Measurements from ENCODE around the gene NGEF.
"Not testable (repeated sequence)": the region's sequence is repeated elsewhere in the genome, so short reads cannot be mapped to it uniquely, and the experiment has no call there.

NGEF gene

DNA sequence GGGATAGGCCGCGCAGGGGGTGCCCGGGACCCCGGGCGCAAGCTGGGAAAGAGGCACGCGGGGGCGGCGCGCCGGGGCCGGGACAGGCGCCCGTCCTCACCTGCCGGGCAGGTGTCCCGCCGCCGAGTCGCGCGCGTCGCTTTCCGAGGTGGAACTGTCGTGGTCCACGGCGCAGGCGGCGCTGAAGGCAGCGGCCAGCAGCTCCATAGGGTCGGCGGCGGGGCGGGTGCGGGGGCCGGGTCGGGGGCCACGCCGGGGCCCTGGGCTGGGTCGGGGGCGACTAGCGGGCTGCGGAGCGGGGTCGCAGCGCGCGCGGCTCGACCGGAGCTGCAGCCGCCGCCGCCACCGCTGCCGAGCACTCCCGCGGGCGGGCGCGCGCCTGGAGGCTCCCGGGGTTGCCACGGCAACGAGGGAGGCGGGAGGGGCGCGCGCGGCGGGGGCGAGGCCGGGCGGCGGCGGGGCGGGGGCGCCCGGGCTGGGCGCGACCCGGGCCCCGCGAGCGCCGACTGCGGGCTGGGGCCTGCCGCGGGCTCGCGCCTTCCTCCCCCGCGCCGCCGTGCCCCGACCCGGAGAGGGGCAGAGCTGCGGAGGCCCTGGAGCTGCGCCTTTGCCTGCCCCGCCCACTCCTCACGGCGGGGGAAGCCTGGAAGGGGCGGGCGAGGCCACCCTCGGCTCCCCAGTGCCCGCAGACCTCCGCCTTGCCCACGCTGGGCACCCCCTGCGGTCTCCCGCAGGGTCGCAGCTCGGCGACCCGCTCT is 85.1 kb downstream of the NGEF start:
- peak; percentile 30 for DNase-seq (ENCODE audit: low spot score)

DNA sequence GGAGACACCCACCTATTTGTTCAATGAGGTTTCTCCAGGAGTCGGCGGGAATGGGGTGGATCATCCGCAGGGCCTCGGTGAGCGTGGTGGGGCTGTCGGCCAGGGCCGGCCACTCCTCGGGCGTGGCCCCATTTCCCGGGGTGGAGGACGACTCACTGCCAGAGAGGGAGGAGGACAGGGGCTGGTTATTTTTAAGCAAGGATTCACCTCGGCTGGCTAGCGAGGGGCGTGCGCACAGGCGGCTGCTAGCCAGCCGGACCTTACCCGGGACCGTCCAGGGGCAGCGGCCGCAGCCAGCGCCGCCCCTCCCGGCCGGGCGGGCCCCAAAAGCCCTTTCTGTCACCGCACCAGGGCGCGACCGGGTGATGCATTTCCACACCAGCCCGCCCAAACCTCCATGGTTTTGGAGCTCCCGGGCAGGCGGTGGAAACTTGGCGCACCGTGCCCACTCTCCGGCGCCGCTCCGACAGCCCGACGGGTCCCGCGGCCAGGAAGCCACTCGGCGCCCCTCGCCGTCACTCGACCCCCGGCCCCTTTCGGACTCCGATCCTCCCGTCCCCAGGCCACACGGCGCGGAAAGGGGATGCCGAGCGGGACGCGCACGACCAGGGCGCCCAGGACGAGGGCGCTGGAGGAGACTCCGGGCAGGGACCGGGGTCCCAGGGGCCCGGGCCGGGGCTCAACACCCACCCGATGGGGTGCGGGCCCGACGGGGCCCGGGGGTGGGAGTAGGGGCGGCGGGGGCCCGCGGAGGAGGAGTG is 85.8 kb downstream of the NGEF start:
- no peak for DNase-seq (ENCODE audit: low spot score)

DNA sequence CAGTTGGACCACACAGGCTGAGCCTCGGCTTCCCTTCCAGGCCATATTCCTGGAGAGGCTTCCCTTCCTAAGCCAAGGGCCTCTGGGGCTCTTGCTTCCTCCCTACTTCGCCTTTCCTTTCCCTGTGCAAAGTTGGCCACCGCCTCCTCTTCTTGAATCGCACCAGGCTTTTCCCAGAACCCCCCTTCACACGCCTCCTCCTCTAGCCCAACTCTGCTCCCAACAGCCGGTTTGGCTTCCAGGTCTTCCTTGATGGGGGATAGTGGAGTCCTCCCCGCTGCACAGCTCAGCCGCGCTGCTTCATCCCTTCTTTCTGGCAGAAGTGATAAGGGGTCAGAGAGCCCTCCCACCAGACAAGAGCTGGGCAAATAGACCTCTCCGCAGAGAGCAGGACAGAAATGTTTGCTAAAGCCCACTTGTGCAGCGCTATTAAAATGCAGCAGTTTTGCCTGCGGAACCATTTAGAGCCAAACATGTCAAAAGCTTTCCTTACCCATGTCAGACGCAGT is 86.6 kb downstream of the NGEF start:
- DNase-seq (ENCODE audit: low spot score) = no peak

DNA sequence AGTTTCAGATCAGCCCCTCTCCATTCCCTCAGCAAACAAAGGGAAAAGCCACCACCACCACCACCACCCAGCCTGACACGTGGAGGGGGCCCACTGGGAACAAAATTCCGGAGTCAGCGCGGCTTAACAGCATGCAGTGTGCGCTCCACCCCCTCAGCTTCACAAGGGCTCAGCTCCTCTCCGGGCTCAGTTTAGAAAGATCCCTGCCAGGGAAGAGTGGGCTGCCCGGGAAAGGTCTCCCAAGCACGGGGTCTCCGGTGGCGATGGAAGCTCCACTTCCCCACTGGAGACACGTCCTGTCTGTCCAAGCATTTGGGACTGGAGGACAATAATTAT is 87.3 kb downstream of the NGEF start:
- no peak for DNase-seq (ENCODE audit: low spot score)

DNA sequence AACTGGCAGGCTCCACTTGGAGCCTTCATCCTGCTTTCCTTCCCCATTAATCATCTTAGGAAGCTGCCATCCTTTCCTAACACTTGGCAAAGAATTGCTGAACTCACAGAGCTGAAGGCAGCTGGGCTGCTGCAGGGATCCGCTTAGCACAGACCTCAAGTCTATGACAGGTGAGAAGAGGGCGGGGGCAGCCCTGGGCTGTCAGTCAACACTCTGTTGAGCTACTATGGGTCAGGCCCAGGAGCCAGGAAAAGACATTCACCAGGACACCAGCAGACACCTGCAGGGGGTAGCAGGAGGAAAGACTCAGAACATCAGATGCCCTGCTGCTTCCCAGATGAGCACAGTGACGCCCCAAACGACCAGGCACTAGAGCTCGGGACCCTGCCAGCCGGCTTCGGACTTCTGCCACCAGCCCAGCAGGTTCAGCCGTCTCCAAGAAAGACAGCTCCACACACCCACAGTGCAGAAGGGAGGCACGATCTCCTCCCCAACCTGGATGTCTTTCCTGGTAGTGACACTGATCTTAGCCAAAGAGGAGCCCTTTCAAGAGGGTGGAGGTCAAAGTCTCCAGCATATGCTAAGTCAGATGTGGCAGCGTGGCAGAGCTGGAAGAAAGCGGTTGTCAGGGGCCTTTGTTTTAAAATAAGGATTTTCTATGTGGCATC is 87.8 kb downstream of the NGEF start:
- DNase-seq (ENCODE audit: low spot score) = no peak

DNA sequence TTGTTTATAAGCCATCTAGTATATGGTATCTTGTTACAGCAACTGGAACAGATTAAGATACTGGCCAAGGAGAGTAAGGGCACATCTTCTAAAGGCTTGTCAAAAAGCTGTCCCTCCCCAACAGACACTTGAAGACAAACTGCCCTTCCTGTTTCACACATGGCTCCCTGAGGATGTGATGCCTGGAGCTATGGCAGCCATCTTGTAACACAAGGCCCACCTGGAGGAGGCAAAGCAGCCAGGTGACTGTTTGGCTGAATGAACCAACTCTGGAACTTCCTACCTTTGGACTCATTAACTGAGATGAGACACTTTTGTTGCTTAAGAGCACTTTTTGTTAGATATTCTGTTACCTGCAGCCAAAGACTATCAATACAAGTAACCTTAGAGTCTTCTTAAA is 88.6 kb downstream of the NGEF start:
- DNase-seq (ENCODE audit: low spot score) = no peak

DNA sequence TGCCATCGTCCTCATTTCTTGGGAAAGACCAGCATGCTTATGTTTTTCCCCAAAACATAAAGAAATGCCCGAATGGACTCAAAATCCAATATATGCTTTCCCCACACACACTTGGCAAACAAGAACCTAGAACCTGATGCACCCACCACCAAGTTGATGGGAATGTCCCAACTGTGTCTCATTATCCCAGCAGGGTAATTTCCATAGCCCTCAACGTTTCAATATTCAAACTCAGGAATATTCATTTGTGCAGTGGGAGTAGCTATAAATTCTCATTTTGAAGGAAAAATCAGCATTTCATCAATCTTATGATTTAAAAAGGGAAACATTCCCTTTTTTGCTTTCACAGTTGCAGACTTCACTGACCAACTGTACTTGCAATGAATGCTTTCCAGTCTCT is 92.3 kb downstream of the NGEF start:
- no peak for DNase-seq (ENCODE audit: low spot score)

DNA sequence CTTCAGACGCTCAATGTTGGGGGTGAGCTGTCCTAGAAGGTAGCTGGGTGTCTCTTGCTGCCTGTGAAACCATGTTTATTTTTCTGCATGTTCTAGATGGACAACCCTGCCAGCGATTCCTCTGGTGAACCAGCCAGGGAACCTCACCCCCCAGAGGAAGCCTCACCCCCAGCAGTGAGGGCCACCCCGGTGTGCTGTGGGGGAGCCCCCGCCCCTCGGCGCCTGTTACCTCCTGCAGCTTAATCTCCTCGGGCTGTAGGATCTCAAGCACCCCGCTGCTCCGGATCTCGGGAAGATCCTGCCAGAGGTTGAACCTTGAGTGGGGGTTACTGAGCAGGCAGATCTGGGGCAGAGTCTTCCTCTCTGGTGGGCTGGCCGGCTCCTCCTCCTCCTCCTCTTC is 93.0 kb downstream of the NGEF start:
- no peak for DNase-seq (ENCODE audit: low spot score)

DNA sequence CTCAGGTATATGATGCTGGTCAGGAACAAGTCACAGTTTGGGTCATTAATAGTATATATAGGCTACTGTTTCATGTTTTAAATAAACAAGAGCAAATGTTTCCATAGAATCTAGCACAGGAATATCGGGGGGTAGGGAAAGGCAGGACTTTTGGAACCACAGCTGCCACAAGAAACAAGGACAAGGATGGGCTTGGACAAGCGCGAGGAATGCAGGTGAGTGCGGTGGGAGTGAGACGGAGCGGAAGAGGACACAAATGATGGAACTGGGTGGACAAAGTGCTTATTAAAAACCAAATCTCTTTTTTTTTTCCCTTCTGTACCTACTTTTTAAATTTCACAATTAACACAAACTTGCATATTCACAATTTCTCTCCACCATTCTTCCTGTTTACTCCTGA is 93.9 kb downstream of the NGEF start:
- no peak for DNase-seq (ENCODE audit: low spot score)

DNA sequence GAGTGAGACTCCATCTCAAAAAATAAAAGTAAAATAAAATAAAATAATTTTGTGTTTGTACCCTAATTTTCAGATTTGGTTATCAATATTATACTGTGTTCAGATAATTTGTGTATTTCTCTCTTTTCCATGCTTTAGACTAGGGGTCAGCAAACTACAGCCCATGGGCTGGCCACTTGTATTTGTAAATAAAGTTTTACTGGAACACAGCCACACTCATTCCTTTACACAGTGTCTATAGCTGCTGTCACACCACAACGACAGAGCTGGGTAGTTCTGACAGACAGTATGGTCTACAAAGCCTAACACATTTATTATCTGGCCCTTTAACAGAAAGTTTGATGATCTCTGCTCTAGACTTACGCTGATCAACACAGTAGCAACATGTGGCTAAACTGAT is 99.2 kb downstream of the NGEF start:
- DNase-seq (ENCODE audit: low spot score) = no peak

DNA sequence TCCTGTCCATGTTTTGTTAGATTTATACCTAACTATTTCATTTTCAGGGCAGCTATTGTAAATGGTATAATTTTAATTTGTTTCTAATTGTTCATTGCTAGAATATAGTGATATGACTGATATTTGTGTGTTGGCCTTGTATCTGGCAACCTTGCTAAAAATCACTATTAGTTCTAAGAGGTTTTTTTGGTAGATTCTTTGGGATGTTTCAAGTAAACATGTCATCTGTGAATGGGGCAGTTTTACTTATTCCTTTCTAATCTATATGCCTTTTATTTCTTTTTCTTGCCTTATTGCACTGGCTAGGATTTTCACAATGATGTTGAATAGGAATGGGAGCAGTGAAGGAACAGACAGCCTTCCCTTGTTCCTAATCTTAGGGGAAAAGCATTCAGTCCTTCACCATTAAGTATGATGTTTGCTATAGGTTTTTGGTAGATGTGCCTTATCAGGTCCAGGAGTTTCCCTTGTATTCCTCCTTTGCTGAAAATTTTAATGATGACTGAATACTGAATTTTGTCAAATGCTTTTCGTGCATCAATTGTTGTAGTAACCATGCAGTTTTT is 101.3 kb downstream of the NGEF start:
- no peak for DNase-seq (ENCODE audit: low spot score)

DNA sequence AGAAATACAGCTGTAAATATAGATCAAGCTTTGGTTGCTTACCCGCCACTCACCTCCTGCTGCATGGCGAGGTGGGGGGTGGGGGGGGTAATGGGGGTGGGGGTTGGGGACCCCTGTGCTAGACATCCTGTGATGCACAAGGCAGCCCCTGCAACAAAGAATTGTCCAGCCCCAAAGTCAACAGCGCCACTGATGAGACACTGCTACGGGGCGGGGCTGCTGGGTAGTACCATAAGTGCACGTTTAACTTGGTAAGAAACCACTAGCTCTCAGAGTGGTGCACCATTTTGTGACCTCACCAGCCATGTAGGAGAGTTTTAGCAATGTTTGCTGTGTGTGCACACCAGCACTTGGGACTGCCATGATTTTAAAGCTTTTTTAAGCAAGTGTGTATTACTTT is 102.7 kb downstream of the NGEF start:
- DNase-seq (ENCODE audit: low spot score) = no peak

DNA sequence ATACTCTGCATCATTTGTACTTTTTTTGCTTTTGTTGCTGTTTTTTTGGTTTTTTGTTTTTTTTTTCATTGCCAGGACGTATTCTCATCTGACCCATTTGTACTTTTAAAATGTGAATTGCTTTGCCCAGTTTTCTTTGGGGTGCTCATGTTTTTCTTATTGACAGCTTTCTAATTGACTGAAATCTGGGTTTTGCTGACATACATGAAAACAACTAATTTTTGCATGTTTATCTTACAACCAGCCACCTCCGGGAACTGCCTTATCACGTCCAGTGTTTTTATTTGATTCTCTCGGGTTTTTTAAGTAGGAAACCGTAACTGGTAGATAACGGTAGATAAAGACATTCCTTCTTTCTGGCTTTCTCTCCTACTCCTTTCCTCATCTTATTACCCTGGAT is 104.4 kb downstream of the NGEF start:
- DNase-seq (ENCODE audit: low spot score) = no peak

DNA sequence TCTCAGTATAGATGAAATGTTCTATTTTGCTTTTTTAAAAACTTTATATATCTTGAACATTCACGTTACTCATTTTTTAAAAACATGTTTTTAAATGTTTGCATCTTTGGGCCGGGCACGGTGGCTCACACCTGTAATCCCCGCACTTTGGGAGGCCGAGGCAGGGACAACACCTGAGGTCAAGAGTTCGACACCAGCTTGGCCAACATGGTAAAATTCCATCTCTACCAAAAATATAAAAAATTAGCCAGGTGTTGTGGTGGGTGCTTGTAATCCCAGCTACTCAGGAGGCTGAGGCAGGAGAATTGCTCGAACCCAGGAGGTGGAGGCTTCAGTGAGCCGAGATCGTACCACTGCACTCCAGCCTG is 105.4 kb downstream of the NGEF start:
- DNase-seq (ENCODE audit: low spot score) = not testable (repeated sequence)

DNA sequence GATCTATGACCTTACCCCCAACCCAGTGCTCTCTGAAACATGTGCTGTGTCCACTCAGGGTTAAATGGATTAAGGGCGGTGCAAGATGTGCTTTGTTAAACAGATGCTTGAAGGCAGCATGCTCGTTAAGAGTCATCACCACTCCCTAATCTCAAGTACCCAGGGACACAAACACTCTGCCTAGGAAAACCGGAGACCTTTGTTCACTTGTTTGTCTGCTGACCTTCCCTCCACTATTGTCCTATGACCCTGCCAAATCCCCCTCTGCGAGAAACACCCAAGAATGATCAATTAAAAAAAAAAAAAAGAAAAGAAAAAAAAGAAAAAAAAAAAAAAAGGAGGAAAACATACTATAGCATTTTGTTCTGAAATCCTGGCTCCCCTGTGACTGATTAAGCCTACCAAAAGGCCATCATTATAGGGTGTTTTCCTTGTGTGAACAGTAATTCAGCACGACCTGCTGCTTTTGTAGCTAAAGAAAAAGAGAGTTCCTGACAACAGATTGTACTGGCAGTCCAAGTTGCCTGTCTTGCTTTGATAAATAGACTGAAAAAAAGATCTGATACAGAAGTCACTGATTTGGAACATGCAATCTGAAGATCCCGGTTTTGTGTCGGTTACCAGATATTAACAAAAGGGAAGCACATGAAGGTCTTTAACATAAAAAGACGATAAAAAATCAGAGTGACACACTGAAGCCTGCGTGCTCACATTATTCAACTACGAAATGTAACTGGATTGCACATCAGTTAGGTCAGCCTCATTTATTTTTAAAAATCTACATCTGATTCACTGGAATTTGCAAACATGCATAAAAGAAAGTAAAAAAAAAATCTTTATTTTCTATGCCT is 106.0 kb downstream of the NGEF start:
- DNase-seq (ENCODE audit: low spot score) = not testable (repeated sequence)

DNA sequence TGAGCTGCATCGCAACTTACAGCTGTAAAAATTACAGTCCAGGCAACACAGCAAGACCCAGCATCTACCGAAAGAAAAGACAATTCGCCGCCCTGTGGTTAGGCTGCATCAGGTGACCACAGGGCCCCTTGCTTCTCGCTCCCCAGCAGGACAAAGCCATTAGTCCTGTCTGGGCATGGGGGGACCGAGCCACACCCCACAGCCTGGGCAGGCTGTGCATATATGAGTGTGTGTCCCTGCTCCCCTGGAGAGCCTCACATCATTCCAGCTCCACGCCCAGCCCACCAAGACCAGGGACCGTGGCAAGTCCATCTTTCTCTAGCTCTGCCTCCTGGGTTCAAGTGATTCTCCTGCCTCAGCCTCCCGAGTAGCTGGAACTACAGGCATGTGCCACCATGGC is 109.1 kb downstream of the NGEF start:
- DNase-seq (ENCODE audit: low spot score) = no peak

DNA sequence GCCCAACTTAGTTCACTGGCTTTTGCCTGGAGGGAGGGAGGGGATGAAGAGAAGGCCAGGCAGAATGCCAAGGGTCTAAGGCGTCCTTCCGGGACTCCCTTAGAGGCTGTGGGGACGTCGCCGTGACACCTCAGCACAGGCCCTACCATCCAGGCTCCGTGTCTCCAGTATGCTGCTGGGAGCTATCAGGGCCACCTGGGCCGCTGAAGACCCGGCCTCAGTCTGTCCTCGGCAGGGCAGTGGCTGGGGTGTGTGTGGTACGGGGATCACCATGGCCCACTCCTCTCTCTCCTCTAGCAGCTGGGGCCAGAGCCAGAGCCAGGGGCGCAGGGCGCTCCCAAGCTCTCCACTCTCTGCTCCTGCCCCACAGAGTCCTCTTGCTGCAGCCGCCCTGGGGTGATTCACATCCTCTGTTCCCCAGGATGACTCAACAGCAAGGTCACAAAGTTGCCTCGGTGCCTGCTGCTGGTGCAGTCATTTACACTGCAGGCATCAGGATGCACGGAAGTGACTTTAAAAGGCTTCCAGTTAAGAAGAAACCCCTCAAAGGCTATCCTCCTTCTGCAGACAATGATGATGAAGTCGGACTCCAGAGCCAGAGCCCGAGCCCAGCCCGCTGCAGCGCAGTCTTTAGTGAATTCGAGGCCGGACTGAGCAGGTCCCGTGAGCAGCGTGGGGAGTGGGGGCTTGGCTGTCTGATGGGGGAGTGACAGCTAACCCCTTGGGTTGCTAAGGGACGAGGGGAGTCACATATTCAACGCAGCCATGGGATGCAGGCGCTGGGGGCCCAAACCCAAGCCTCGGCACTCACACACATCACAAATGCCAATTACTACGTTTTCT is 111.1 kb downstream of the NGEF start:
- DNase-seq (ENCODE audit: low spot score) = no peak

DNA sequence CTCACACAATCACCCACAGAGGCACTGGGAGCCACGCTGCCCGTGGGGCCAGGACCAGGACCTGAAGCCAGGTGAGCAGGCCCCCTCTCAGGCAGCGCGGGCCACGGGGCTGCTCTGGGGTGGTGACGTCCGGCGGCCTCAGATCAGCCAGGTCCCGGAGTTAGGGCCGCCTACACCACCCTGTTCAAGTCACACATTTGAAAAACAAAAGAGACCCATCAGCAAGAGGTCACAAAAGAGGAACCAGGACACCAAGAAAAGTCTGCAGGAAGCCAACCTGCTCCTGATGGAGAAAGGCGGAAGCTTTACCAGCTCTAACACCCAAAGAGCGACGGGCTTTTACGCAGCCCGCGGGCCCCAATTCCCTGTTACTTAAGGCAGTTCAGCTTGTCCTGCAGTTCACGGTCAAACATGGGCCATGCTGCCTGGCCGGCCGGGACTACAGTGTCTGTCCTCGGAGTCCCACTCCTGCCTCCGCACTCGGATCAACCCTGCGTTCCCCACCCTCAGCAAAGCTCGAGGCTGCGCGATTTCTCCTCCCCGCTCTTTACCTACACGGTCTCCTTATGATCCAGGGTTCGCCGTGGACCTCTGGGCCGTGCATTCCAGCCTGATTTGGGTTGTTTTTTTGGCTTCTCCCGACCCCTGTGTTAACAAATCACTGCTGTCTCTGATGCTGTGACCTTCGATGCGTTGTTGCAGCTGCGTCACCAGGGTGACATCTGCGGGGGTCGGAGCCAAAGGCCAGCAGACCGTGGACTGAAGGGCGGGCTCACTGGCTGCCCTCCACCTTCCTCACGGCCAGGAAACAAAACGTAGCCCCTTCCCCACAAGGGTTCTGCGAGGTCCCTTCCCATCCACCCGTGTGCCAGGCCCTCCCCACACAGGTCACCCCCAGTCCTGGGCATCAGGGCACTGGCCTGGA is 112.0 kb downstream of the NGEF start:
- DNase-seq (ENCODE audit: low spot score) = no peak

DNA sequence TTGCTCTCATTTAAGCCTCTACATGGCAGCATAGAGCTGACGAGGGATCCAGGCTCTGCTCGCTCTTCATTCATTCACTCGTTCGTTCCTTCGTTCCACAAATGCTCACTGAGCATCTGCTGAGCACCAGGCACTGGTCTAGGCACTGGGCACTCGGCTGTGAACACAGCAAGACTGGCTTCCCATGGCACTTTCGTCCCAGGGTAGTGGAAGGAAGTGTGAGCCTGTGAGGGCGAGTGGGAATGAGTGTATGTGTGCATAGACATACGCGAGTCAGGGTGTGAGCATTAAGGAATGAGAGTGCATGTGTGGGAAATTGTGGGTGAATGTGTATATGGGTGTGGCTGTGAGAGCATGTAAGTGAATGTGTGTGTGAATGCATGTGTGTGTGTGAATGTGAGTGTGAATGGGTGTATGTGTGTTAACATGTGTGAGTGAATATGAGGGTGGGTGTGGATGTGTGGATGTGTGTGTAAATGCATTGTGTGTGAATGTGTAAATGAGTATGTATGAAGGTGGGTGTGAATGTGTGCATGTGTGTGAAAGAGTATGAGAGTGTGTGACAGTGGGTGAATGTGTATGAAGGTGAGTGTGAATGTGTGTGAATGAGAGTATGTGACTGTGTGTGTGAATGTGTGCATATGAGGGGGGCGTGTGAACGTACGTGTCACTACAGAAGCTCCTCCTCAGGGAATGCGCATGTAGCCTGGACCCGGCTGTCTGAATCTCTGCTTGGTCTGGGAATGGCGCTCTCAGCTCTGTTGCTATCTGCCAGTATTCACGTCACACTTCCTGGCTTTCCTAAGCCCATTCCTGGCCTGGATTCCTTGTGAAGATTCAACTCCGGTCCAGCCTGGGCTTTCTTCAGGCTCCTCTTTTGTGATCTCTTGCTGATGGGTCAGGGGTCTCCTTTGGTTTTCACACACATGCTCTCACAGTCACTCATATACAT is 114.2 kb downstream of the NGEF start:
- DNase-seq (ENCODE audit: low spot score) = no peak

Measured in globus pallidus (tissue), 1 donor.